BJ (cell line): ENCODE data around the gene FRAS1. TPM values are rescaled to one million over a fixed set of nuclear protein-coding genes. Genes with fewer than 3 reads are reported as not detected.
"Not testable (repeated sequence)": the region's sequence is repeated elsewhere in the genome, so short reads cannot be mapped to it uniquely, and the experiment has no call there.

ENCODE experiments used
- CTCF ChIA-PET: fragments of 350-600 bp; formaldehyde crosslinking; extraction: SDS; loops from one replicate; lab custom pipeline; 2021; ENCODE audit warnings: antibody characterized with exemption, inconsistent platforms; lab: Yijun Ruan, JAX
- POLR2A ChIA-PET: fragments of 300-600 bp; sonication (Branson Sonifier 250); formaldehyde crosslinking; extraction: SDS; loops from one replicate; lab custom pipeline; 2021; ENCODE audit warnings: antibody characterized with exemption; lab: Charles Lee
- DNase-seq: peaks from one replicate; pipeline ENCODE4 v3.0.0-alpha.2; 2011; ENCODE audit warnings: low read depth
- H3K27me3 ChIP-seq: 2 replicates; pipeline ENCODE4 v1.6.0; 2011; ENCODE audit warnings: low read length; ENCODE audit not compliant: control insufficient read depth, insufficient read depth
- H3K36me3 ChIP-seq: 2 replicates; pipeline ENCODE4 v1.5.1; 2011; ENCODE audit warnings: low read length; ENCODE audit not compliant: control insufficient read depth, insufficient read depth
- H3K4me3 ChIP-seq: 2 replicates; pipeline ENCODE4 v1.5.1; 2011; ENCODE audit warnings: low read depth, mild to moderate bottlenecking, control low read depth, low read length
- CTCF ChIP-seq: IDR thresholded peaks from 2 replicates; pipeline ENCODE4 v1.5.1; 2011; ENCODE audit warnings: low read depth, mild to moderate bottlenecking, control low read depth, inconsistent platforms, low read length, moderate library complexity; ENCODE audit not compliant: insufficient read depth
- polyA plus RNA-seq: library from polyadenylated mRNA; depleted of rRNA; stranded (reverse); fragments of >200 nt; gene quantifications from 2 replicates; pipeline ENCODE4 v1.2.3, GENCODE V29; 2011

Gene FRAS1
- polyA plus RNA-seq, 1 experiment = 4.4 TPM

DNA sequence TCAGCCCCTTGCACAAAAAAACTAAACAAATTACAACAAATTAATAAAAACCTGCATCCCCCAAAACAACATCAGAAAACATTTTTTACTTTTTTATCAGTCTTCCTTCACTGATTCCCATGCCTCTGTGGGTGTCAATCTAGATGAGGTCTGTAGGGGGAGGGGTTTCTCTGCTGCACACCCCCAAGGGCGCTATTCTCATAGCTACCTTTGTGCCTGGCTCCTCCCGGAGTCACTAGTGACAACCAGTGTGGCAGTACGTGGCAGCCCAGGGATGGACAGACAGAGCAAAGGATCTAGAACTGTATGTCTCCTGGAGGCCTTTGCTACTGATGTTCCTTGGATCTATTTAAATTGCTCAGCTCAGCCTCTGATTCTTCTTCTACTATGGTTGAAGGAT, 266.3 kb downstream of the FRAS1 start:
- CTCF ChIA-PET = interaction anchor here (0.6 kb wide), 1 partner anchor 1267 kb away, joined by 3 read pairs; no protein-coding TSS in a partner anchor
- TF ChIP-seq CTCF = no peak
- DNase-seq = no peak
- Histone ChIP-seq H3K36me3 (no peaks in the 10 kb centered on the region), H3K4me3 (no peak overlapping the region), H3K27me3 (no peaks in the 10 kb centered on the region)
- POLR2A ChIA-PET = no interaction called here

GRCh38 chr4:78324625-78325024, 267.5 kb downstream of the FRAS1 start:
- CTCF ChIA-PET = interaction anchor here (0.6 kb wide), 1 partner anchor 152 kb away, joined by 3 read pairs; no protein-coding TSS in a partner anchor
- no peaks in the 10 kb centered on the region for H3K36me3 ChIP-seq
- no peak for TF ChIP-seq CTCF
- POLR2A ChIA-PET = interaction anchor here (0.6 kb wide), 1 partner anchor 1655 kb away, joined by 6 read pairs; no protein-coding TSS in a partner anchor
- H3K4me3 ChIP-seq = no peak overlapping the region
- no peak for DNase-seq
- no peaks in the 10 kb centered on the region for H3K27me3 ChIP-seq

DNA sequence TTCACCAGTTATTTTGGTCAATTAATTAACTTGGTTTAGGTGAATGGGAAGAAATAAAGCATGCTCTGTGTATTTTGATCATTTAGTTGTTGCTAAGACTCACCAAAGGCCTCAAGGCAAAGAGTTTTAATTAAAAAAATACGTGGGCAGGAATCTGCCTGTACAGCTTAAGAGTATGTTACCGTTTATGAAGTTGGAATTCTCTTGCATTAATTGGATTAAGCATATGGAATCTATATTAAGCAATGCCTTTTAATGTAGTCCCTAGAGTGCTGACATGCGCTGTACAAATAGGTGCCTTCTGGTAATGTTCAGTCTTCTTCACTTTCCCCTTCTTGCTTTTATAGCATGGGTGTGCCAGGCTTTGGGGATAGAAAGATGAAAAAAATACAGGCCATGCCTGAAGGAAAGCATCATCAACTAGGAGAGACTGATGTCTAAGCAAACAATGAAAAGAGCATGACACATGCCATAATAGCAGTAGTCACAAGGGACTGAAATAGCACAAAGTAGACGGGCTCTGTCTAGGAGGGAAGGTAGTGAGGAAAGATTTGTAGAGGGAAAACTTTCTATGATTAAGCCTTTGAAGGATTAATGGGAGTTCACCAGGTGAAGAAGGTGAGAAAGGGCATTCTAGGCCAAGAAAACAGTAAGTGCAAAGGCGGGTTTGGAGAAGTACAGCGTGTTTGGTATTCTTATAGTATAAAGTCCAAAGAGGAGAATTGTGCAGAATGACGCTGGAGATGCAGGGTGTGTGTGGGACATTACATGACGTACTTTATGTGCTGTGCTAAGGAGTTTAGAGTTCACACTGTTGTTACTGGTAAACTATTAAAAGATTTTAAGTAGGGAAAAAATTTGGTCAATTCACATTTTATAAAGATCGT, 268.4 kb downstream of the FRAS1 start:
- no peaks in the 10 kb centered on the region for H3K36me3 ChIP-seq
- no peak for DNase-seq
- POLR2A ChIA-PET = no interaction called here
- TF ChIP-seq CTCF = no peak
- no peak overlapping the region for H3K4me3 ChIP-seq
- H3K27me3 ChIP-seq = no peaks in the 10 kb centered on the region
- CTCF ChIA-PET = no interaction called here

- POLR2A ChIA-PET = not testable (repeated sequence)
These were observed 271.5 kb downstream of the FRAS1 start for GRCh38 chr4:78328591-78328990.

DNA sequence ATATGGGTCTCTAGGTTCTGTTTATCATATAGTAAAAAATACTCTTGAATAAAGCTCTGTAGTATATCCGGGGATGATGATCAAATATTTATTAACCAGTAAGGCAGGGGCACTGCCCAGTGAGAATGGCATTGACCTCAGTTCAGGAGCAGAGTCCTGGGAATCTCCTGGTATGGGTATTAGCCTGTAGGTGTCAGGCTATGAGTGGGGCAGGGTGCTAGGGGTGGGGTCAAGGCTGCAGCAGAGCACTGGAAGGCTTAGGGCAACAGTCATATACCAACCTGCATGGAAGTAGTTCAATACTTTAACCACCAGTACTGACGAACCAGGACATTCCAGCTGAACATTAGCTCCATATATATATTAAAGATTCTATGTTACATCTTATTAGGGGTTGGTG, 274.1 kb downstream of the FRAS1 start:
- TF ChIP-seq CTCF = no peak
- Histone ChIP-seq H3K27me3 (no peaks in the 10 kb centered on the region), H3K36me3 (no peaks in the 10 kb centered on the region), H3K4me3 (no peak overlapping the region)
- ChIA-PET CTCF (no interaction called here), POLR2A (no interaction called here)
- no peak for DNase-seq

More at GRCh38 chr4:78328591-78328990, 271.5 kb downstream of the FRAS1 start:
- H3K27me3 ChIP-seq, CTCF ChIA-PET, DNase-seq, H3K4me3 ChIP-seq, H3K36me3 ChIP-seq: not testable (repeated sequence)
